GM10248 (cell line): ENCODE results near the gene TMEM145.

ENCODE experiments used
- CTCF ChIA-PET: fragments of 300-600 bp; sonication (Branson Sonifier 250); formaldehyde crosslinking; extraction: SDS; loops from one replicate; lab custom pipeline; 2021; ENCODE audit warnings: antibody characterized with exemption; lab: Yijun Ruan, JAX
- POLR2A ChIA-PET: fragments of 350-650 bp; sonication (Branson Sonifier 250); formaldehyde crosslinking; extraction: SDS; loops from one replicate; lab custom pipeline; 2020; ENCODE audit warnings: antibody characterized with exemption; lab: Yijun Ruan, JAX
- DNase-seq: peaks from one replicate; pipeline ENCODE4 v3.0.0; 2012; ENCODE audit errors: extremely low spot score
- CTCF ChIP-seq: IDR thresholded peaks from 2 replicates; pipeline ENCODE4 v1.5.1; 2012; ENCODE audit warnings: mild to moderate bottlenecking, low read depth; ENCODE audit errors: extremely low read depth, missing control alignments, control extremely low read depth

The TMEM145 gene

GRCh38 chr19:42353341-42354015, 40.4 kb downstream of the TMEM145 start:
- no peak for DNase-seq
- ChIA-PET POLR2A (no interaction called here), CTCF (interaction anchor here (1.5 kb wide), 1 partner anchor 85 kb away, joined by 3 read pairs; no protein-coding TSS in a partner anchor)
- no peak for TF ChIP-seq CTCF

- DNase-seq = no peak
- POLR2A ChIA-PET = no interaction called here
- CTCF ChIA-PET = no interaction called here
- no peak for TF ChIP-seq CTCF
These were observed 42.8 kb downstream of the TMEM145 start for GRCh38 chr19:42355896-42356295.

- DNase-seq = no peak
- no peak for TF ChIP-seq CTCF
- ChIA-PET CTCF (no interaction called here), POLR2A (interaction anchor here (0.5 kb wide), 1 partner anchor 37 kb away, joined by 7 read pairs; no protein-coding TSS in a partner anchor)
These were observed 43.6 kb downstream of the TMEM145 start for GRCh38 chr19:42356686-42357085.

- CTCF ChIA-PET = no interaction called here
- no peak for TF ChIP-seq CTCF
- DNase-seq = no peak
- POLR2A ChIA-PET = interaction anchor here (0.5 kb wide), 1 partner anchor 37 kb away, joined by 7 read pairs; no protein-coding TSS in a partner anchor
These were observed 44.2 kb downstream of the TMEM145 start for GRCh38 chr19:42357290-42357689.

GRCh38 chr19:42360787-42361544, 47.9 kb downstream of the TMEM145 start:
- TF ChIP-seq CTCF = no peak
- CTCF ChIA-PET = no interaction called here
- POLR2A ChIA-PET = interaction anchor here (0.6 kb wide), 1 partner anchor 130 kb away, joined by 5 read pairs; no protein-coding TSS in a partner anchor
- no peak for DNase-seq

- POLR2A ChIA-PET = no interaction called here
- no peak for TF ChIP-seq CTCF
- DNase-seq = no peak
- CTCF ChIA-PET = no interaction called here
These were observed 48.4 kb downstream of the TMEM145 start for GRCh38 chr19:42361545-42361910.
